IMR-90 (cell line): ENCODE measurements around the gene ROBO1. TPM values are rescaled to one million over a fixed set of nuclear protein-coding genes. Genes with fewer than 3 reads are reported as not detected.

Source experiments
- ATAC-seq: fragments of 200-7000 bp; cut with Tn5 transposase; 2 replicates; pipeline ENCODE4 v1.9.1; 2020; ENCODE audit warnings: low read depth, mild to moderate bottlenecking, moderate library complexity
- BruUV-seq: library from RNA; stranded (reverse); fragments of 400-500 nt; replicated peaks from 2 replicates; lab custom pipeline; 2021; lab: Mats Ljungman, UMichigan
- CTCF ChIA-PET: fragments of 300-600 bp; formaldehyde crosslinking; extraction: SDS; loops from one replicate; lab custom pipeline; 2021; ENCODE audit warnings: antibody characterized with exemption; lab: Yijun Ruan, JAX
- POLR2A ChIA-PET: fragments of 300-600 bp; sonication (Branson Sonifier 250); formaldehyde crosslinking; loops from one replicate; lab custom pipeline; 2022; ENCODE audit warnings: antibody characterized with exemption; ENCODE audit not compliant: unreplicated experiment; lab: Charles Lee
- DNase-seq: peaks from one replicate; pipeline ENCODE4 v3.0.0; 2013
- H2AFZ ChIP-seq: replicated peaks from 2 replicates; pipeline ENCODE3; 2013; ENCODE audit warnings: low read length, mild to moderate bottlenecking; ENCODE audit not compliant: poor library complexity
- H2AK5ac ChIP-seq: 2 replicates; pipeline ENCODE4 v1.6.1; 2013; ENCODE audit warnings: low read depth, low read length, inconsistent platforms
- H2AK9ac ChIP-seq: replicated peaks from 2 replicates; pipeline ENCODE3; 2013; ENCODE audit warnings: mild to moderate bottlenecking, low read depth, low read length, moderate library complexity; ENCODE audit not compliant: poor library complexity
- H2BK120ac ChIP-seq: 2 replicates; pipeline ENCODE4 v1.6.1; 2013; ENCODE audit warnings: low read depth, low read length, inconsistent platforms
- H2BK15ac ChIP-seq: 3 replicates; pipeline ENCODE4 v1.6.1; 2013; ENCODE audit warnings: low read depth, low read length, inconsistent platforms
- H2BK20ac ChIP-seq: 2 replicates; pipeline ENCODE4 v1.6.1; 2013; ENCODE audit warnings: low read depth, mild to moderate bottlenecking, inconsistent platforms, low read length, moderate library complexity
- H2BK5ac ChIP-seq: 2 replicates; pipeline ENCODE4 v1.6.1; 2013; ENCODE audit warnings: mild to moderate bottlenecking, low read depth, low read length, inconsistent platforms; ENCODE audit not compliant: poor library complexity, severe bottlenecking
- H3K14ac ChIP-seq: replicated peaks from 2 replicates; pipeline ENCODE4 v1.6.1; 2013; ENCODE audit warnings: low read depth, low read length, inconsistent platforms
- H3K18ac ChIP-seq: 2 replicates; pipeline ENCODE4 v1.6.1; 2013; ENCODE audit warnings: low read depth, low read length, control low read depth
- H3K23ac ChIP-seq: 2 replicates; pipeline ENCODE4 v1.6.1; 2013; ENCODE audit warnings: low read depth, low read length, inconsistent platforms
- H3K27ac ChIP-seq: 2 replicates; pipeline ENCODE4 v1.5.1; 2013; ENCODE audit warnings: mild to moderate bottlenecking, control low read depth, low read length; ENCODE audit not compliant: insufficient read depth
- H3K27me3 ChIP-seq: 2 replicates; pipeline ENCODE4 v1.6.1; 2013; ENCODE audit warnings: low read length; ENCODE audit not compliant: control insufficient read depth, insufficient read depth
- H3K36me3 ChIP-seq: 2 replicates; pipeline ENCODE4 v1.6.1; 2013; ENCODE audit warnings: low read length, mixed read lengths; ENCODE audit not compliant: control insufficient read depth, insufficient read depth
- H3K4ac ChIP-seq: 2 replicates; pipeline ENCODE4 v1.6.1; 2013; ENCODE audit warnings: low read depth, low read length, inconsistent platforms
- H3K4me1 ChIP-seq: 2 replicates; pipeline ENCODE4 v1.6.1; 2013; ENCODE audit warnings: low read length, mixed read lengths; ENCODE audit not compliant: control insufficient read depth, insufficient read depth
- H3K4me2 ChIP-seq: 2 replicates; pipeline ENCODE4 v1.6.1; 2013; ENCODE audit warnings: low read depth, mild to moderate bottlenecking, control low read depth, low read length, moderate library complexity
- H3K4me3 ChIP-seq: 2 replicates; pipeline ENCODE4 v1.5.1; 2013; ENCODE audit warnings: low read depth, mild to moderate bottlenecking, control low read depth, low read length, moderate library complexity; ENCODE audit not compliant: insufficient read depth
- H3K56ac ChIP-seq: 2 replicates; pipeline ENCODE4 v1.6.1; 2013; ENCODE audit warnings: low read length, inconsistent platforms; ENCODE audit not compliant: insufficient read depth; ENCODE audit errors: extremely low read depth
- H3K79me1 ChIP-seq, 2 experiments: 2 replicates each; pipeline ENCODE4 v1.6.1; 2013; ENCODE audit warnings: low read length in 2 of 2, inconsistent platforms in 1 of 2, low read depth in 1 of 2
- H3K9ac ChIP-seq: 2 replicates; pipeline ENCODE4 v1.6.1; 2013; ENCODE audit warnings: low read depth, low read length, control low read depth
- H3K9me1 ChIP-seq: 2 replicates; pipeline ENCODE4 v1.6.1; 2013; ENCODE audit warnings: low read length, inconsistent platforms; ENCODE audit not compliant: insufficient read depth
- H3K9me3 ChIP-seq: 2 replicates; pipeline ENCODE4 v1.6.1; 2013; ENCODE audit warnings: low read length; ENCODE audit not compliant: control insufficient read depth, insufficient read depth
- H4K20me1 ChIP-seq: 2 replicates; pipeline ENCODE4 v1.6.1; 2013; ENCODE audit warnings: low read length, inconsistent platforms; ENCODE audit not compliant: insufficient read depth
- H4K5ac ChIP-seq: 2 replicates; pipeline ENCODE4 v1.6.1; 2013; ENCODE audit warnings: mild to moderate bottlenecking, low read depth, low read length, control low read depth
- H4K8ac ChIP-seq, 2 experiments: 2 replicates each; pipeline ENCODE4 v1.6.1; 2013; ENCODE audit warnings: low read depth in 2 of 2, low read length in 2 of 2, control low read depth in 1 of 2, inconsistent platforms in 1 of 2
- H4K91ac ChIP-seq: 2 replicates; pipeline ENCODE4 v1.6.1; 2013; ENCODE audit warnings: low read depth, low read length, inconsistent platforms; ENCODE audit not compliant: insufficient read depth
- BHLHE40 ChIP-seq: fragments of 150-350 bp; IDR thresholded peaks from 2 replicates; pipeline ENCODE4 v1.6.1; 2016; ENCODE audit warnings: mild to moderate bottlenecking, low read depth, low read length
- CEBPB ChIP-seq: IDR thresholded peaks from 2 replicates; pipeline ENCODE4 v1.6.1; 2012; ENCODE audit warnings: low read depth, low read length, improper control_type of control experiment
- CHD1 ChIP-seq: IDR thresholded peaks from 2 replicates; pipeline ENCODE4 v1.6.1; 2012; ENCODE audit warnings: low read depth, low read length, improper control_type of control experiment
- CTCF ChIP-seq: conservative IDR thresholded peaks from 2 replicates; pipeline ENCODE4 v1.5.1; 2012; ENCODE audit warnings: mild to moderate bottlenecking, low read depth, low read length, improper control_type of control experiment
- ELK1 ChIP-seq: fragments of 150-350 bp; IDR thresholded peaks from 2 replicates; pipeline ENCODE4 v1.6.1; 2016; ENCODE audit warnings: low read depth, mild to moderate bottlenecking, low read length, moderate library complexity, borderline replicate concordance
- FOS ChIP-seq: fragments of 150-350 bp; IDR thresholded peaks from 2 replicates; pipeline ENCODE4 v1.6.1; 2016; ENCODE audit warnings: low read depth, low read length
- MAFK ChIP-seq: IDR thresholded peaks from 2 replicates; pipeline ENCODE4 v1.6.1; 2012; ENCODE audit warnings: low read depth, low read length, improper control_type of control experiment
- MAZ ChIP-seq: IDR thresholded peaks from 2 replicates; pipeline ENCODE4 v1.6.1; 2012; ENCODE audit warnings: low read depth, mild to moderate bottlenecking, low read length, improper control_type of control experiment, moderate library complexity, borderline replicate concordance
- MXI1 ChIP-seq: IDR thresholded peaks from 2 replicates; pipeline ENCODE4 v1.6.1; 2012; ENCODE audit warnings: low read depth, mild to moderate bottlenecking, low read length, moderate library complexity, borderline replicate concordance
- NFE2L2 ChIP-seq: fragments of 150-350 bp; IDR thresholded peaks from 2 replicates; pipeline ENCODE4 v1.6.1; 2016; ENCODE audit warnings: low read depth, mild to moderate bottlenecking, low read length
- POLR2A ChIP-seq: IDR thresholded peaks from 2 replicates; pipeline ENCODE4 v1.6.1; 2012; ENCODE audit warnings: mild to moderate bottlenecking, low read depth, low read length
- RAD21 ChIP-seq: IDR thresholded peaks from 2 replicates; pipeline ENCODE4 v1.6.1; 2012; ENCODE audit warnings: low read length, improper control_type of control experiment
- RCOR1 ChIP-seq: IDR thresholded peaks from 2 replicates; pipeline ENCODE4 v1.6.1; 2012; ENCODE audit warnings: mild to moderate bottlenecking, low read length, improper control_type of control experiment; ENCODE audit not compliant: insufficient replicate concordance
- RFX5 ChIP-seq: IDR thresholded peaks from 2 replicates; pipeline ENCODE4 v1.8.0; 2012; ENCODE audit warnings: low read depth, mild to moderate bottlenecking, low read length, moderate library complexity
- SMC3 ChIP-seq: fragments of 150-350 bp; IDR thresholded peaks from 2 replicates; pipeline ENCODE4 v1.6.1; 2016; ENCODE audit warnings: low read depth, mild to moderate bottlenecking, antibody characterized with exemption, low read length, moderate library complexity
- USF2 ChIP-seq: fragments of 150-350 bp; IDR thresholded peaks from 2 replicates; pipeline ENCODE4 v1.6.1; 2017; ENCODE audit warnings: mild to moderate bottlenecking, antibody characterized with exemption, low read length, low read depth
- WGBS, 2 experiments: methylation state at CpG; one replicate each; pipeline versions ENCODE4 v1.1.5 to v1.1.7; 2013; ENCODE audit warnings: missing lambda C conversion rate in 2 of 2; ENCODE audit not compliant: insufficient read length in 1 of 2; ENCODE audit errors: extremely low coverage in 2 of 2; 5-methylcytosine and 5-hydroxymethylcytosine counted together
- dilution Hi-C: fragments of 300-500 bp; cut with HindIII; formaldehyde crosslinking; loops from one replicate; pipeline ENCODE4 v1.14.3; 2018; ENCODE audit warnings: low sequenced_read_pairs; ENCODE audit not compliant: unreplicated experiment
- in situ Hi-C: fragments of 300-500 bp; cut with MboI; formaldehyde crosslinking; loops from 3 replicates; pipeline ENCODE4 v1.14.3; 2019; ENCODE audit warnings: low sequenced_read_pairs, inconsistent platforms, mixed read lengths
- intact Hi-C: fragments of 100-400 bp; cut with micrococcal nuclease; formaldehyde crosslinking; loops from 2 replicates; pipeline ENCODE4 v1.10.0; 2022
- polyA plus RNA-seq, 3 experiments: library from polyadenylated mRNA; depleted of rRNA; stranded (reverse); fragments of >200 nt; gene quantifications; 2 replicates each; pipeline ENCODE4 v1.2.3, GENCODE V29; 2012; ENCODE audit warnings: low replicate concordance in 1 of 3
- total RNA-seq: library from RNA; depleted of rRNA; stranded (reverse); fragments of >200 nt; gene quantifications from 2 replicates; pipeline ENCODE4 v1.2.3, GENCODE V29; 2012

The ROBO1 gene
- total and polyA plus RNA-seq, 2 of the 4 experiments (the other 2 are of a cell fraction) = 24.1 to 53.9 TPM

GRCh38 chr3:79410136-79410535 lies 357.7 kb downstream of the ROBO1 start:
- POLR2A ChIA-PET = no interaction called here
- BruUV-seq = no TSS peak
- WGBS, 2 experiments = no CpG with 5 or more reads among the region's 2 CpGs

More at GRCh38 chr3:79410136-79410535, 357.7 kb downstream of the ROBO1 start:
- intact Hi-C loops = no loop called here
- in situ Hi-C loops = no loop called here
- CTCF ChIA-PET = no interaction called here
- H3K4me3 ChIP-seq = no peak overlapping the region
- no peaks in the 10 kb centered on the region for H3K36me3 ChIP-seq
- no peak overlapping the region for H2AFZ ChIP-seq
- DNase-seq (no peak), ATAC-seq (no peak)
- H3K27me3 ChIP-seq = no peaks in the 10 kb centered on the region
- H3K9me3 ChIP-seq = no peaks in the 10 kb centered on the region
- no peak overlapping the region for H2AK9ac ChIP-seq
- no peak overlapping the region for H2BK20ac ChIP-seq
- H3K27ac ChIP-seq = no peak overlapping the region
- H3K18ac ChIP-seq = no peak overlapping the region
- H4K8ac ChIP-seq = no peak overlapping the region
- no peak overlapping the region for H3K9ac ChIP-seq
- no peaks in the 10 kb centered on the region for H3K4me1 ChIP-seq
- no peak overlapping the region for H3K56ac ChIP-seq
- H3K4me2 ChIP-seq = no peak overlapping the region
- no peaks in the 10 kb centered on the region for H3K9me1 ChIP-seq
- H4K5ac ChIP-seq = no peak overlapping the region
- no peak overlapping the region for H4K91ac ChIP-seq
- H2BK120ac ChIP-seq = no peak overlapping the region
- no peaks in the 10 kb centered on the region for H3K79me1 ChIP-seq
- H2BK15ac ChIP-seq = no peak overlapping the region
- no peaks in the 10 kb centered on the region for H4K20me1 ChIP-seq
- TF ChIP-seq RFX5 (no peak), RAD21 (no peak), CTCF (no peak), NFE2L2 (no peak), POLR2A (no peak), ELK1 (no peak), MAFK (no peak), SMC3 (no peak), MAZ (no peak), MXI1 (no peak), CHD1 (no peak), FOS (no peak), RCOR1 (no peak), CEBPB (no peak), BHLHE40 (no peak), USF2 (no peak)
- no peak overlapping the region for H3K14ac ChIP-seq
- H3K4ac ChIP-seq = no peak overlapping the region
- no peak overlapping the region for H2AK5ac ChIP-seq
- dilution Hi-C loops = no loop called here
- H2BK5ac ChIP-seq = no peak overlapping the region
- H3K23ac ChIP-seq = no peak overlapping the region
